Neural cell (in vitro differentiated cells): ENCODE data around the gene NOL4L.

Experiments
- EP300 ChIP-seq: fragments of 450-650 bp; conservative IDR thresholded peaks from 2 replicates; pipeline ENCODE4 v1.6.1; 2014; ENCODE audit warnings: antibody characterized with exemption, mild to moderate bottlenecking, moderate library complexity; ENCODE audit not compliant: poor library complexity, severe bottlenecking
- EZH2 ChIP-seq: fragments of 200-600, 300-800 bp; shearing (Covaris generic), sonication (generic); IDR thresholded peaks from 2 replicates; pipeline ENCODE4 v1.6.1; 2014; ENCODE audit warnings: antibody characterized with exemption, low read length, borderline replicate concordance, mild to moderate bottlenecking; ENCODE audit not compliant: insufficient read depth, poor library complexity, severe bottlenecking
- MXI1 ChIP-seq: fragments of 450-650 bp; conservative IDR thresholded peaks from 2 replicates; pipeline ENCODE4 v1.6.1; 2014; ENCODE audit warnings: antibody characterized with exemption, mild to moderate bottlenecking; ENCODE audit not compliant: poor library complexity, severe bottlenecking
- POLR2AphosphoS5 ChIP-seq: IDR thresholded peaks from 2 replicates; pipeline ENCODE4 v1.6.1; 2012
- RAD21 ChIP-seq: fragments of 450-650 bp; conservative IDR thresholded peaks from 2 replicates; pipeline ENCODE4 v1.6.1; 2014; ENCODE audit warnings: antibody characterized with exemption, mild to moderate bottlenecking, moderate library complexity
- TAF1 ChIP-seq: IDR thresholded peaks from 2 replicates; pipeline ENCODE4 v1.6.1; 2012; ENCODE audit warnings: low read depth
- TF ChIP-seq, protein P1 (sequence below): fragments of 450-650 bp; IDR thresholded peaks from 2 replicates; pipeline ENCODE4 v1.5.1; 2014; ENCODE audit warnings: antibody characterized with exemption, mild to moderate bottlenecking, moderate library complexity; ENCODE audit not compliant: poor library complexity, severe bottlenecking
- TF ChIP-seq, protein P2 (sequence below): IDR thresholded peaks from 2 replicates; pipeline ENCODE4 v1.6.1; 2012; ENCODE audit warnings: borderline replicate concordance

DNA sequence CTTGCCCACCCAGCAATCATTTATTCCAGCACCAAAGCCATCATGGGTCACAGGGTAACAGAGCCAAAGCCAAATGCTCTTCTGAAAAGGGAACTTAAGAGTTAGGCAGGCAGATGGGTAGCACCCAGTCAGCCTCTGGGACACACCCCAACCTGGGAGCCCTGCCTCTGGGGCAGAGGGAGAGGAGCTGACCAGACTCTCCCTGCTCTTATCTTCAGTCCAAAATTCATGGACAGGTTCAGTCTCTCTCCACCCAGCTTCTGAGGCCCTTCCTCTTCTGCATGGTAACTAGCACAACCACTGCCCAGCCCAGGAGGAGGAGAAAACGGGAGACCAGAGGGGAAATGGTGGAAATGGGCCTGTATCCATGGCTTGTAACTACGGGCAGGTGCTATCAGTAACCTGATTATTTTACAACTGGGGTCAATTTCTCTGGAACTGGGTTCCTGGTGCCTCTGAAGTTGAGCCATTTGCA is 105.4 kb downstream of the NOL4L start:
- TF ChIP-seq EP300 (no peak), EZH2 (no peak), POLR2AphosphoS5 (no peak), TAF1 (no peak), RAD21 (no peak), MXI1 (no peak)
- TF ChIP-seq, protein P1, sequence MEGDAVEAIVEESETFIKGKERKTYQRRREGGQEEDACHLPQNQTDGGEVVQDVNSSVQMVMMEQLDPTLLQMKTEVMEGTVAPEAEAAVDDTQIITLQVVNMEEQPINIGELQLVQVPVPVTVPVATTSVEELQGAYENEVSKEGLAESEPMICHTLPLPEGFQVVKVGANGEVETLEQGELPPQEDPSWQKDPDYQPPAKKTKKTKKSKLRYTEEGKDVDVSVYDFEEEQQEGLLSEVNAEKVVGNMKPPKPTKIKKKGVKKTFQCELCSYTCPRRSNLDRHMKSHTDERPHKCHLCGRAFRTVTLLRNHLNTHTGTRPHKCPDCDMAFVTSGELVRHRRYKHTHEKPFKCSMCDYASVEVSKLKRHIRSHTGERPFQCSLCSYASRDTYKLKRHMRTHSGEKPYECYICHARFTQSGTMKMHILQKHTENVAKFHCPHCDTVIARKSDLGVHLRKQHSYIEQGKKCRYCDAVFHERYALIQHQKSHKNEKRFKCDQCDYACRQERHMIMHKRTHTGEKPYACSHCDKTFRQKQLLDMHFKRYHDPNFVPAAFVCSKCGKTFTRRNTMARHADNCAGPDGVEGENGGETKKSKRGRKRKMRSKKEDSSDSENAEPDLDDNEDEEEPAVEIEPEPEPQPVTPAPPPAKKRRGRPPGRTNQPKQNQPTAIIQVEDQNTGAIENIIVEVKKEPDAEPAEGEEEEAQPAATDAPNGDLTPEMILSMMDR: no peak
- TF ChIP-seq, protein P2, sequence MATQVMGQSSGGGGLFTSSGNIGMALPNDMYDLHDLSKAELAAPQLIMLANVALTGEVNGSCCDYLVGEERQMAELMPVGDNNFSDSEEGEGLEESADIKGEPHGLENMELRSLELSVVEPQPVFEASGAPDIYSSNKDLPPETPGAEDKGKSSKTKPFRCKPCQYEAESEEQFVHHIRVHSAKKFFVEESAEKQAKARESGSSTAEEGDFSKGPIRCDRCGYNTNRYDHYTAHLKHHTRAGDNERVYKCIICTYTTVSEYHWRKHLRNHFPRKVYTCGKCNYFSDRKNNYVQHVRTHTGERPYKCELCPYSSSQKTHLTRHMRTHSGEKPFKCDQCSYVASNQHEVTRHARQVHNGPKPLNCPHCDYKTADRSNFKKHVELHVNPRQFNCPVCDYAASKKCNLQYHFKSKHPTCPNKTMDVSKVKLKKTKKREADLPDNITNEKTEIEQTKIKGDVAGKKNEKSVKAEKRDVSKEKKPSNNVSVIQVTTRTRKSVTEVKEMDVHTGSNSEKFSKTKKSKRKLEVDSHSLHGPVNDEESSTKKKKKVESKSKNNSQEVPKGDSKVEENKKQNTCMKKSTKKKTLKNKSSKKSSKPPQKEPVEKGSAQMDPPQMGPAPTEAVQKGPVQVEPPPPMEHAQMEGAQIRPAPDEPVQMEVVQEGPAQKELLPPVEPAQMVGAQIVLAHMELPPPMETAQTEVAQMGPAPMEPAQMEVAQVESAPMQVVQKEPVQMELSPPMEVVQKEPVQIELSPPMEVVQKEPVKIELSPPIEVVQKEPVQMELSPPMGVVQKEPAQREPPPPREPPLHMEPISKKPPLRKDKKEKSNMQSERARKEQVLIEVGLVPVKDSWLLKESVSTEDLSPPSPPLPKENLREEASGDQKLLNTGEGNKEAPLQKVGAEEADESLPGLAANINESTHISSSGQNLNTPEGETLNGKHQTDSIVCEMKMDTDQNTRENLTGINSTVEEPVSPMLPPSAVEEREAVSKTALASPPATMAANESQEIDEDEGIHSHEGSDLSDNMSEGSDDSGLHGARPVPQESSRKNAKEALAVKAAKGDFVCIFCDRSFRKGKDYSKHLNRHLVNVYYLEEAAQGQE: no peak
